IMR-90 (cell line): Measurements from ENCODE around the gene ORAI1.

ENCODE experiments used
- CEBPB ChIP-seq: IDR thresholded peaks from 2 replicates; pipeline ENCODE4 v1.6.1; 2012; ENCODE audit warnings: low read depth, low read length, improper control_type of control experiment
- CHD1 ChIP-seq: IDR thresholded peaks from 2 replicates; pipeline ENCODE4 v1.6.1; 2012; ENCODE audit warnings: low read depth, low read length, improper control_type of control experiment
- CTCF ChIP-seq: conservative IDR thresholded peaks from 2 replicates; pipeline ENCODE4 v1.5.1; 2012; ENCODE audit warnings: mild to moderate bottlenecking, low read depth, low read length, improper control_type of control experiment
- ELK1 ChIP-seq: fragments of 150-350 bp; IDR thresholded peaks from 2 replicates; pipeline ENCODE4 v1.6.1; 2016; ENCODE audit warnings: low read depth, mild to moderate bottlenecking, low read length, moderate library complexity, borderline replicate concordance
- FOS ChIP-seq: fragments of 150-350 bp; IDR thresholded peaks from 2 replicates; pipeline ENCODE4 v1.6.1; 2016; ENCODE audit warnings: low read depth, low read length
- MAFK ChIP-seq: IDR thresholded peaks from 2 replicates; pipeline ENCODE4 v1.6.1; 2012; ENCODE audit warnings: low read depth, low read length, improper control_type of control experiment
- MXI1 ChIP-seq: IDR thresholded peaks from 2 replicates; pipeline ENCODE4 v1.6.1; 2012; ENCODE audit warnings: low read depth, mild to moderate bottlenecking, low read length, moderate library complexity, borderline replicate concordance
- NFE2L2 ChIP-seq: fragments of 150-350 bp; IDR thresholded peaks from 2 replicates; pipeline ENCODE4 v1.6.1; 2016; ENCODE audit warnings: low read depth, mild to moderate bottlenecking, low read length
- POLR2A ChIP-seq: IDR thresholded peaks from 2 replicates; pipeline ENCODE4 v1.6.1; 2012; ENCODE audit warnings: mild to moderate bottlenecking, low read depth, low read length
- RAD21 ChIP-seq: IDR thresholded peaks from 2 replicates; pipeline ENCODE4 v1.6.1; 2012; ENCODE audit warnings: low read length, improper control_type of control experiment
- RCOR1 ChIP-seq: IDR thresholded peaks from 2 replicates; pipeline ENCODE4 v1.6.1; 2012; ENCODE audit warnings: mild to moderate bottlenecking, low read length, improper control_type of control experiment; ENCODE audit not compliant: insufficient replicate concordance
- RFX5 ChIP-seq: IDR thresholded peaks from 2 replicates; pipeline ENCODE4 v1.8.0; 2012; ENCODE audit warnings: low read depth, mild to moderate bottlenecking, low read length, moderate library complexity
- SMC3 ChIP-seq: fragments of 150-350 bp; IDR thresholded peaks from 2 replicates; pipeline ENCODE4 v1.6.1; 2016; ENCODE audit warnings: low read depth, mild to moderate bottlenecking, antibody characterized with exemption, low read length, moderate library complexity
- USF2 ChIP-seq: fragments of 150-350 bp; IDR thresholded peaks from 2 replicates; pipeline ENCODE4 v1.6.1; 2017; ENCODE audit warnings: mild to moderate bottlenecking, antibody characterized with exemption, low read length, low read depth

DNA sequence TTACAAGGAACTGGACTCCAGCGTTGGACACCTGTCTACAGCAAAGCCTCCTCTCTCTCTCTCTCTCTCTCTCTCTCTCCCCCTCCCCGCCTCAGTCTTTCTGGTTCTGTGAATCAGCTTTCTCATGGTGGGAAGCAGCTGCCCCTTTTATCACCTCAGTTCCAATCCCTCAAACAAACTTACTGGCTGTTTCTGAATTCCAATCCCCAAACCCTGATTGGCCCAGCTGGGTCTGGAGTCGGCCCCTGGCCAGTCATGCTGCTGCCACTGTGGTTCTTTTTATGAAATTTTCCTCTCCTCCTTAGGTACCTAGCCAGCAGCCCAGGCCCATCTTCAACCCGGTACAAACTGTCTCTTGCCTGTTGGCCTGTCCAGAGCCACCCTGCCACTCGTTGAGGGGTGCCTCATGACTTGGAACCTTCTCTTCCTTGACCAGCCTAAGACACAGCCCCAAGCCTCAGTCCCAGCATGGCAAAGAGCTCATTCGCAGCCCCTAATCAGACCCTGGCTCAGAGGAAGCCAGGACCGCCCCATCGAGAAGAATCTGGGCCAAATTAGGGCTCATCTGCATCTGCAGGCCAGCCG is 52.5 kb downstream of the ORAI1 start:
- TF ChIP-seq CTCF, result no peak
- TF ChIP-seq POLR2A, result no peak
- TF ChIP-seq MAFK, result no peak
- TF ChIP-seq NFE2L2, result no peak
- TF ChIP-seq ELK1, result no peak
- no peak for TF ChIP-seq RAD21
- TF ChIP-seq SMC3, result no peak
- TF ChIP-seq MXI1, result no peak
- TF ChIP-seq RFX5, result no peak
- TF ChIP-seq RCOR1, result no peak
- TF ChIP-seq FOS, result no peak
- TF ChIP-seq CEBPB, result no peak
- no peak for TF ChIP-seq USF2
- no peak for TF ChIP-seq CHD1
